Duodenal mucosa (tissue), 2 donors: ENCODE results near the gene VPS26A.

ENCODE experiments used
- H3K27ac ChIP-seq: one replicate; pipeline ENCODE4 v1.7.0; 2013; ENCODE audit warnings: low read depth, low read length
- H3K27me3 ChIP-seq, 2 donors: one replicate each; pipeline ENCODE4 v1.7.0; 2013; ENCODE audit warnings: low read length in 2 of 2, control low read depth in 1 of 2; ENCODE audit not compliant: insufficient read depth in 2 of 2, control insufficient read depth in 1 of 2
- H3K36me3 ChIP-seq, 2 donors: one replicate each; pipeline ENCODE4 v1.7.0; 2013; ENCODE audit warnings: low read length in 2 of 2, control low read depth in 1 of 2; ENCODE audit not compliant: insufficient read depth in 2 of 2, control insufficient read depth in 1 of 2
- H3K4me1 ChIP-seq, 2 donors: one replicate each; pipeline ENCODE4 v1.7.0; 2013; ENCODE audit warnings: low read length in 2 of 2, control low read depth in 1 of 2; ENCODE audit not compliant: insufficient read depth in 2 of 2, control insufficient read depth in 1 of 2
- H3K4me3 ChIP-seq, 2 donors: one replicate each; pipeline ENCODE4 v1.7.0; 2013; ENCODE audit warnings: low read length in 2 of 2, low read depth in 1 of 2
- H3K9ac ChIP-seq, 2 donors: one replicate each; pipeline ENCODE4 v1.7.0; 2013; ENCODE audit warnings: low read length in 2 of 2, low read depth in 1 of 2
- H3K9me3 ChIP-seq, 2 donors: one replicate each; pipeline ENCODE4 v1.7.0; 2013; ENCODE audit warnings: low read length in 2 of 2, control low read depth in 1 of 2; ENCODE audit not compliant: control insufficient read depth in 1 of 2

The VPS26A gene

DNA sequence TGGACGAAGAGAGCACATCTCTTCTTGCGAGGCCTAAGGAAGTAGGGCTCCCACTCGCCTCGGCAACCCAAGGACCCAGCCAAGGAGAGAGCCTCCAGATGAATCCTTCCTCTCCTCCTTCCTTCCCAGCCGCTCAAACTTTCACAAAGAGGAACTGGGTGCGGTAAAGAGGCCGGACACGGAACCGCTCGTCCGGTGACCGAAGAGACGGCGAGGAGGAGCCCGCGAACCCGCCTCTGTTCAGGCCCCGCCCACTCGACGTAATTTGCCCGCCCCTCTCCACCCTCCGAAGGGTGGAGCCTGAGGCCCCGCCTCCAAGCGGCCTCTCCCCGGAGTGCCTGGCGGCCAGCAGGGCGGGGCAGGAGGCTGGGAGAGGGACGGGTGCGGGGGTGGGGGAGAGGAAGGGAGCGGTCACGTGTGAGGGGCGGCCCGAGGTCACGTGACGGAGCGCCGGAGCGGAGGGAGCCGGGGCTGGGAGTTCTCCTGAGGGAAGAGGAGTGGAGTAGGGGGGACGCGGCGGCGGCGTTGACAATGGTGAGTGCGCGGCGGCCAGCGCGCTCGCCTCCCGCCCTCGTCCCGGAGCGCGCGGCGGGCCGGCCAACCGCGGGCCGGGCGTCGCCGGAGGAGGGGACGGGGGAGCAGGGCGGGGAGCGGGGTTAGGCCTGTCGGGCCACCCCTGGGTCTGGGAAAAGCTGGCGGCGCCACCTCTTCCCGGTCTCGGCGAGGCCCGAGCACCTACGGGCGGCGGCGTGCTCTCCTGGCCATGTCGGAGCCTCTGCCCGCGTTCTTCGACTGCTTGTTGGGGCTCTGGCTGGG, at the start of gene VPS26A:
Gene VPS26A (plus strand): TSS at position 432 of the 816 bp plus-strand sequence. CDS start 100 bp downstream, at position 532.
- no peaks in the 10 kb centered on the region for H3K36me3 ChIP-seq
- H3K27ac ChIP-seq = peak within 1 kb of the TSS; percentile 97
- H3K9me3 ChIP-seq = no peaks in the 10 kb centered on the region
- peaks cover 0 to 16% of the 10 kb centered on the region in 2 donors for H3K4me1 ChIP-seq
- peak within 1 kb of the TSS; percentile 97 to 98 for H3K9ac ChIP-seq
- peak within 1 kb of the TSS; percentile 74 to 97 for H3K4me3 ChIP-seq
- no peaks in the 10 kb centered on the region for H3K27me3 ChIP-seq

DNA sequence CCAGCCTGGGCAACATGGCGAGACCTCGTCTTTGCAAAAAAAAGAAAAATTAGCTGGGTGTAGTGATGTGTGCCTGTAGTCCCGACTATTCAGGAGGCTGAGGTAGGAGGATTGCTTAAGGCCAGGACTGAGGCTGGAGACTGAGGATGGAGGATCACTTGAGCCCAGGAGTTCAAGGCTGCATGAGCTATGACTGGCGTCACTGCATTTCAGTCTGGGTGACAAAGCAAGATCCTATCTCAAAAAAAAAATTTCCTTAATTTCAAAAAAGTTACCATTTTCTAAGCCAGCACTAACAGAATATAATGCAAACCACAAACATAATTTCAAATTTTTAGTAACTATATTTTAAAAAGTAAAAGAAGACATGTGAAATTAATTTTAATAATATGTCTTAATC, 49.4 kb upstream of the VPS26A start:
- Histone ChIP-seq H3K27me3 (no peaks in the 10 kb centered on the region), H3K27ac (no peak overlapping the region)

DNA sequence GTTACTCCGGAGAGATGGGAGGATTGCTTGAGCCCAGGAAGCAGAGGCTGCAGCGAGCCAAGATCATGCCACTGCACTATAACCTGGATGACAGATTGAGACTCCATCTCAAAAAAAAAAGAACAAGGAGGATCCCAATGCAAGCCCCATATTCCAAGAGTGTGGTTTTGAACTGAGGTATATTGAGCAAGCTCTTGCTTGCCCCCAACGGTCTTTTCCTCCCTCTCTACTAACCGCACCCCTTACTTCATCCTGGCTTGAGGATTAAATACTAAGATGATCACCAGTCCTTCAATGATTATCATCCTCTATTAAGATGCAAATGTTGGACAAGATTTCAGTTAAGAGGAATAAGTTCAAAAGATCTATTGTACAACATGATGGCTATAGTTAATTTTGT, 48.5 kb upstream of the VPS26A start:
- Histone ChIP-seq H3K4me3 (no peak overlapping the region), H3K27ac (no peak overlapping the region), H3K36me3 (no peaks in the 10 kb centered on the region), H3K27me3 (no peaks in the 10 kb centered on the region), H3K4me1 (no peaks in the 10 kb centered on the region), H3K9me3 (no peaks in the 10 kb centered on the region), H3K9ac (no peak overlapping the region)

More for the DNA sequence above, 49.4 kb upstream of the VPS26A start:
- H3K9me3 ChIP-seq = no peaks in the 10 kb centered on the region
- no peaks in the 10 kb centered on the region for H3K4me1 ChIP-seq
- H3K36me3 ChIP-seq = no peaks in the 10 kb centered on the region
- H3K4me3 ChIP-seq = no peak overlapping the region
- no peak overlapping the region for H3K9ac ChIP-seq

DNA sequence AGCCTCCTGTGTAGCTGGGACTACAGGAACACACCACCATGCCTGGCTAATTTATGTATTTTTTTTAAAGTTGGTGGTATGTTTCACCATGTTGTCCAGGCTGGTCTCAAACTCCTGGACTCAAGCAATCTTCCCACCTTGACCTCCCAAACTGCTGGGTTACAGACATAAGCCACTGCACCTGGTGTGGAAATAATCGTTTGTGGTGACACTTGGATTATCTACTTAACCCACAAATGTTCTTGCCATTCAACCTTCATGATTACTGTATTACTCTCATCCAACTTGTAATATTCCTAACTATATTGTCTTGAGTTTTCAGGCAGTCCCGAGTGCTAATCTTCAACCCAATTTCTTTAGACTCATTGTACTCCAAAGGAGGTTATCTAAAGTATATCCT, 45.7 kb upstream of the VPS26A start:
- H3K4me1 ChIP-seq = no peaks in the 10 kb centered on the region
- H3K27ac ChIP-seq = no peak overlapping the region
- no peak overlapping the region for H3K4me3 ChIP-seq
- H3K9ac ChIP-seq = no peak overlapping the region
- H3K36me3 ChIP-seq = no peaks in the 10 kb centered on the region
- H3K27me3 ChIP-seq = no peaks in the 10 kb centered on the region
- no peaks in the 10 kb centered on the region for H3K9me3 ChIP-seq

DNA sequence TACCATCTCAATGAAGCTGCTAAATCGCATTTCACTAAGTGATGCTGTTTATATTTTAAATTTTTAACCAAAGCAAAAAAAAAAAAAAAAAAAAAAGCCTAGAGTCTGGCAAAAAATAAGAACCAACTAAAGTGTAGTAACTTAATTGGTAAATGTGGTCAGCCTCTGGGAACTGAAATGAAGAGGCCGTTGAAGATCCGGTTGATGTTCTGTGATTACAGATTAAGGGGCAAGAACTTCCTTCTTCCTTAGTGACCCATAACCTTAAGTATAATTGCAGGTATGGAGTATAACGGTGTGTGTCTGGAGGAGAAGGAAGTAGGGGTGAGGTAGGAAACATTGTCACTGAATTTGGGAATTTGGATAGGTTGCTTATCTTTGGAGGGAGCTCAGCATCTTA, 43.8 kb upstream of the VPS26A start:
- H3K9me3 ChIP-seq = no peaks in the 10 kb centered on the region
- H3K27me3 ChIP-seq = no peaks in the 10 kb centered on the region
- no peaks in the 10 kb centered on the region for H3K36me3 ChIP-seq
- no peak overlapping the region for H3K27ac ChIP-seq
- no peaks in the 10 kb centered on the region for H3K4me1 ChIP-seq
- no peak overlapping the region for H3K9ac ChIP-seq
- H3K4me3 ChIP-seq = no peak overlapping the region

DNA sequence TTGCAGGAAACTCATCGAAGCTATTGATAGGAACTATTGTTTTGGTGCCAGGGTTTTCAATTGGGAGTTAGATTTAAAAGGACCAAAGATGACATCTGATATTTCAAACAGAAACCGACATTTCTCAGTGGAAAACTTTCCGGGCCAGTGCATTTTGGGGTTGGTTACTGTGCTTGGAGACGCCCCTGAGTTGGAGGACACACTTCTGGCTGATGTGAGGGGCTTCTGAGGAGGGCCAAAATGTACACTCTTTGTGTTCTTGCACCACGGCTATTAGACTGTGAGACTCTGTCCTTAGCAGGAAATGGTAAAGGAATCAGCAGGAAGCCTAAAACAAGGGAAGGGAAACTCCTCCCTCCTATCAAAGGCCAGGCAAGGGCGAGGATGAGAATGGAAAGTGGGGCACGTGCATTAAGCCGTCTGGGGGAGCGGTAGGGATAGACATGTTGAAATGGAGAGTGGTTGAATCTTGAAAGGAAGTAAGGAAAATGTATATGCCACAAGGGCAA, 37.9 kb upstream of the VPS26A start:
- Histone ChIP-seq H3K27me3 (no peaks in the 10 kb centered on the region), H3K36me3 (no peaks in the 10 kb centered on the region), H3K4me1 (peaks cover 0 to 5% of the 10 kb centered on the region in 2 donors), H3K9ac (peak overlapping the region in 1 of 2 donors; percentile 35), H3K4me3 (peak overlapping the region; percentile 44 to 69), H3K27ac (no peak overlapping the region), H3K9me3 (no peaks in the 10 kb centered on the region)

DNA sequence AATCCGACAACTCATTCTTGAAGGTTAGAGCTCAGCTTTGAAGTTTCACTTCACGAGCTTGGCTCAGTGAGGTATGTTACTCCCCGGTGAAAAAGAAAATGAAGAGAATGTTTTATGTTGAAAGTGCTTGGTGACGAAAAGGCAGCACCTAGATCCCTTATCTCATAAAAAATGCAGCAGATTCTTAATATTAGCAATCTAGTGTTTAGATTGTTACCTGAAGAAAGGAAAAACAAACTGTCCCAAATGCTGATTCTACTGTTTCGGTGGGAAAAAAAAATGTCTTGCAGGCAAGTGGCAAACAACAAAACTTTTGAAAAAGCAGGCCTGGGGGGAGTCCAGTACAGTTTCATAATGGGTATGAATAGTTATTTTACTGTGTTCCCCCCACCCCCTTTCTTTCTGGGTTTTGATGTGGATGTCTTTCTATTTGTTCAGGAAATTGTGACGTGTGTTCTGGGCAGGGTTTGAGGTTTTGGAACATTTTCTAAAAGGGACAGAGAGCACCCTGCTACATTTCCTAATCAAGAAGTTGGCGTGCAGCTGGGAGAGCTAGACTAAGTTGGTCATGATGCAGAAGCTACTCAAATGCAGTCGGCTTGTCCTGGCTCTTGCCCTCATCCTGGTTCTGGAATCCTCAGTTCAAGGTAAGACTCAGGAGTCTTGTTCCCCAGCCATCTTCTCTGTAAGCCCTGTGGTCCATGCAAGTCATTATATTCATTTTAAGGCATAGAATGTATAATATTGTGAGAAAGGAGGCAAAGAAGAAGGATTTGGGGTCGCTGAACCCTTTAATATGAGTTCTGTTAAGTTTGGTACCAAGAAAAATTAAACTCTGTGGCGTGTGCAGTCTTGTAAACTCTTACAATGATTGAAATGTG, 36.1 kb upstream of the VPS26A start, which contains the start of gene SRGN:
Gene SRGN (plus strand): TSS at position 514 of the 881 bp plus-strand sequence. CDS start 55 bp downstream, at position 569.
- H3K27me3 ChIP-seq = no peaks in the 10 kb centered on the region
- peaks cover under 1 to 10% of the 10 kb centered on the region in 2 donors for H3K4me1 ChIP-seq
- H3K4me3 ChIP-seq = peak within 1 kb of the TSS; percentile 60 to 77
- H3K9me3 ChIP-seq = no peaks in the 10 kb centered on the region
- H3K27ac ChIP-seq = peak within 1 kb of the TSS; percentile 90
- H3K36me3 ChIP-seq = no peaks in the 10 kb centered on the region
- peak within 1 kb of the TSS; percentile 77 to 78 for H3K9ac ChIP-seq

DNA sequence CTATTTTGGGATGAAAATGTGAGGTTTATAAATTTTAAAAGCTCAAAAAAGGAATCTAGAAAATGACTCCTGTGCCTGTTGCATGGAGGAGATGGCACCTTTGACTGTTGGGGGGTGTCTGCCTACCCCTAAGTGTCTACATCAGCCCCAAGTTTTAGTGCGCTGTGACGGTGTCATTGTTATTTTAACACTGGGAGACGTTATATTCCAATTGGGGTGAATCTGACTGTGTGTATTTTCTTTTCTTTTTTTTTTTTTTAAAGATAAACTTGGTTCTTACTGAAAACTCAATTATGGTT, 35.6 kb upstream of the VPS26A start:
- Histone ChIP-seq H3K9ac (peak overlapping the region; percentile 77 to 78), H3K27me3 (no peaks in the 10 kb centered on the region), H3K4me1 (peaks cover 3 to 12% of the 10 kb centered on the region in 2 donors), H3K9me3 (no peaks in the 10 kb centered on the region), H3K4me3 (peak overlapping the region; percentile 60 to 77), H3K27ac (peak overlapping the region; percentile 90), H3K36me3 (no peaks in the 10 kb centered on the region)

DNA sequence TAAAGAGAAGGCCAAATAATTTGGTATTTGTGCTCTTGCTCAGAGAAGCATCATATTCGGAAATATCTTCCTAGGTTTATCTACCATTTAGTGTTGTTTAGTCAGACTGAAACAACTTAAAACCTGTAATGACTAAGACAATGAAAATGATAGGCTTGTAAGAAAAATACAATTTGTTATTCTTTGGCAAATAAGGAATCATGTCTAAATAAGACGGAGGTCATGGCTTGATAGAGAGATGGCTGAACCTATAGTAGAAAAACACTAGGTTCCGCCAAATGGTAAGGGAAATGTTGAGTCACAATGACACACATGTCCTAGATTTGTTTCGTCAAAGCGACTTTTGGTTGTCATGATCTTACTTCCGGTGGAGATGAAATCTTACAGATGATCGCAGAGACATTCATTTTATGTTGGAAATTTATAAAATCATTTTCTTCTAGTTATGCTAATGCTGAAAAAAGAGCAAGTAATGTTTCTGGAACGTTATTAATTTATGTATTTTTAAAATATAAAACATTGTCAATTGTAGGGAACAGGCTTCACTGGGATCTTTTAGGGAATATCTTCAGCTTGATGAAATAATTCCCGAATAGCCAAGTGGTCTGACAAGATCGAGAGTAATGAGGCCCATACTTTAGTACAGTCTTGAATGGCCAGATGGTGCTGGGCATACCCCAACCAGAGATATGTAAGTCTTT, 35.0 kb upstream of the VPS26A start:
- Histone ChIP-seq H3K9ac (peak overlapping the region; percentile 77 to 78), H3K27ac (peak overlapping the region; percentile 90), H3K36me3 (no peaks in the 10 kb centered on the region), H3K4me3 (peak overlapping the region; percentile 60 to 77), H3K27me3 (no peaks in the 10 kb centered on the region), H3K4me1 (peaks cover 3 to 12% of the 10 kb centered on the region in 2 donors), H3K9me3 (no peaks in the 10 kb centered on the region)
